HCT116 (cell line): ENCODE data around the gene NOP14.

Experiments used
- EGR1 ChIP-seq: IDR thresholded peaks from 2 replicates; pipeline ENCODE4 v1.6.1; 2012; ENCODE audit warnings: low read depth
- POLR2A ChIP-seq: IDR thresholded peaks from 2 replicates; pipeline ENCODE4 v1.7.0; 2011; ENCODE audit warnings: borderline replicate concordance; ENCODE audit not compliant: insufficient read depth, insufficient read length; ENCODE audit errors: extremely low read depth
- POLR2AphosphoS5 ChIP-seq: IDR thresholded peaks from 2 replicates; pipeline ENCODE4 v1.6.1; 2011; ENCODE audit warnings: mild to moderate bottlenecking, low read depth, low read length, moderate library complexity
- SP1 ChIP-seq: IDR thresholded peaks from 2 replicates; pipeline ENCODE4 v1.6.1; 2012; ENCODE audit warnings: low read depth
- TCF7L2 ChIP-seq: IDR thresholded peaks from 2 replicates; pipeline ENCODE4 v1.7.0; 2011; ENCODE audit warnings: borderline replicate concordance, inconsistent platforms; ENCODE audit not compliant: insufficient read depth, insufficient read length; ENCODE audit errors: extremely low read depth
- TF ChIP-seq, protein P1 (sequence below), 3 experiments: fragments of 200-600 bp in 1 of 3; sonication (generic) in 1 of 3; IDR thresholded peaks in 2 of 3; conservative IDR thresholded peaks in 1 of 3; 2 replicates each; pipeline ENCODE4 v1.5.1; 2012 to 2017; ENCODE audit warnings: low read depth in 2 of 3, low read length in 2 of 3, antibody characterized with exemption in 1 of 3, borderline replicate concordance in 1 of 3, control low read depth in 1 of 3, mild to moderate bottlenecking in 1 of 3, mixed read lengths in 1 of 3, mixed run types in 1 of 3, moderate library complexity in 1 of 3; ENCODE audit not compliant: insufficient read depth in 1 of 3

DNA sequence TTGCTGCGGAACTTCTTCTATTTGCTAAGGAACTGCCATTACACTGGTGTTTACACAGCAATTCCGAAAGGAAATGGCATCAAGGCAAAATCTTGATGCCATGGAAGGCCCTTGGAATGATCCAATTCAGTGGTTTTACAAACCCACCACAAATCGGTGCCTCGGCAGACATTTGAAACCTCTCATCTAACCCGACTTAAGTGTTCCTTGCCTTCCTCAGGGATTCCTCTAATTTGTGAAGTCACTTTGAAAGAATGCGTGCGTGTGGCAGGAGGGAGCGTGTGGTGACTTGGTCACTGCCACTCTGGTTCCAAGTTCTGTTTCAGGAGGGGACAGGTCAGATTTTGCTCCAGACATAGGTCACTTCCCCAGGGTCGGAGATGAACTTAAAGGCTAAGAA lies 4.8 kb downstream of the NOP14 start:
- TF ChIP-seq EGR1 (no peak), SP1 (no peak), POLR2AphosphoS5 (no peak), POLR2A (no peak), TCF7L2 (no peak)
- TF ChIP-seq, protein P1, sequence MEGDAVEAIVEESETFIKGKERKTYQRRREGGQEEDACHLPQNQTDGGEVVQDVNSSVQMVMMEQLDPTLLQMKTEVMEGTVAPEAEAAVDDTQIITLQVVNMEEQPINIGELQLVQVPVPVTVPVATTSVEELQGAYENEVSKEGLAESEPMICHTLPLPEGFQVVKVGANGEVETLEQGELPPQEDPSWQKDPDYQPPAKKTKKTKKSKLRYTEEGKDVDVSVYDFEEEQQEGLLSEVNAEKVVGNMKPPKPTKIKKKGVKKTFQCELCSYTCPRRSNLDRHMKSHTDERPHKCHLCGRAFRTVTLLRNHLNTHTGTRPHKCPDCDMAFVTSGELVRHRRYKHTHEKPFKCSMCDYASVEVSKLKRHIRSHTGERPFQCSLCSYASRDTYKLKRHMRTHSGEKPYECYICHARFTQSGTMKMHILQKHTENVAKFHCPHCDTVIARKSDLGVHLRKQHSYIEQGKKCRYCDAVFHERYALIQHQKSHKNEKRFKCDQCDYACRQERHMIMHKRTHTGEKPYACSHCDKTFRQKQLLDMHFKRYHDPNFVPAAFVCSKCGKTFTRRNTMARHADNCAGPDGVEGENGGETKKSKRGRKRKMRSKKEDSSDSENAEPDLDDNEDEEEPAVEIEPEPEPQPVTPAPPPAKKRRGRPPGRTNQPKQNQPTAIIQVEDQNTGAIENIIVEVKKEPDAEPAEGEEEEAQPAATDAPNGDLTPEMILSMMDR (IDR thresholded peaks at IDR 0.05 in 2 of 3, conservative IDR thresholded peaks at IDR 0.05 in 1 of 3; ENCODE audit: borderline replicate concordance in 1 of 3, insufficient read depth in 1 of 3, low read depth in 2 of 3, low read length in 2 of 3) = no peak
